Measurements from ENCODE around the gene BTF3.
A peak's percentile ranks its signal among the peaks of the same experiment; 100 is the strongest.
"Not testable (repeated sequence)": the region's sequence is repeated elsewhere in the genome, so short reads cannot be mapped to it uniquely, and the experiment has no call there.

The BTF3 gene

DNA sequence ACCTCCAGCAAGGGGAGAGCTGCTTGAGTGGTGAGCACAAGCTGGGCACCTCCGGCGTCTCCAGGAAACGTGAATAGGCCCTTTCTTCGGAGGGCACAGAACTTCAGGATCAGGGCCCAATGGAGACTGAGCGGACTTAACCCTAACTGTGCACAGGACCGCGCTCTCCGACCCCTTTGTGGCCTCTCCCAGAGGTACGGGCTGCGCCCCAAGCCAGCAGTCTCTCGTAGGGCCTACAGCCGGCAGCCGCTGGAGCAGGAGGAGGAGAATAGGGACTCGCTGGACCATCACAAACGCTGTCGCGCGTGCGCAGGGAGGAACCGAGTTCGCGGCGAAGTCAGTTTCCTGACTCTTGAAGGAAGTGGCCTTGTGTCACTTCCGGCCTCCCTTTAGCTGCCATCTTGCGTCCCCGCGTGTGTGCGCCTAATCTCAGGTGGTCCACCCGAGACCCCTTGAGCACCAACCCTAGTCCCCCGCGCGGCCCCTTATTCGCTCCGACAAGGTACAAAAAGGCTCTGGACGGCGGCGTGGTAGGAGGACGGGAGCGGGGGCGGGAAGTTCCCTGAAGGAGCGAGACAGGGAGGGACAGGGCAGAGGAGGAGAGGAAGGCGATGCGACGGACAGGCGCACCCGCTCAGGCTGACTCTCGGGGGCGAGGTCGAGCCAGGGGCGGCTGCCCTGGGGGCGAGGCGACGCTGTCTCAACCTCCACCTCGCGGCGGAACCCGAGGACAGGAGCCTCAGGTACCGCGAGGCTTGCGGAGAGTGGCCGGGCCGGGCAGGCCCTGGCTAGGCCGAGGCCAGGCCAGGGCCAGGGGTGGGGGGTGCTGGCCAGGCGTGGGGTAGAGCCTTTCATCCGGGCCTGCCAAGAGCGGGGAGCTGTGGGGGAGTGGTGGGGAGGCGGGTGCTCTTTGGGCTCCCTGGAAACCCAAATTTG, at the start of gene BTF3:
TSS of gene BTF3 (plus strand) at position 386 of the 936 bp plus-strand sequence. CDS start at position 612, 226 bp downstream.
- FAIRE-seq (no peak), DNase-seq (ENCODE audit: low spot score) (peak; percentile 80)

DNA sequence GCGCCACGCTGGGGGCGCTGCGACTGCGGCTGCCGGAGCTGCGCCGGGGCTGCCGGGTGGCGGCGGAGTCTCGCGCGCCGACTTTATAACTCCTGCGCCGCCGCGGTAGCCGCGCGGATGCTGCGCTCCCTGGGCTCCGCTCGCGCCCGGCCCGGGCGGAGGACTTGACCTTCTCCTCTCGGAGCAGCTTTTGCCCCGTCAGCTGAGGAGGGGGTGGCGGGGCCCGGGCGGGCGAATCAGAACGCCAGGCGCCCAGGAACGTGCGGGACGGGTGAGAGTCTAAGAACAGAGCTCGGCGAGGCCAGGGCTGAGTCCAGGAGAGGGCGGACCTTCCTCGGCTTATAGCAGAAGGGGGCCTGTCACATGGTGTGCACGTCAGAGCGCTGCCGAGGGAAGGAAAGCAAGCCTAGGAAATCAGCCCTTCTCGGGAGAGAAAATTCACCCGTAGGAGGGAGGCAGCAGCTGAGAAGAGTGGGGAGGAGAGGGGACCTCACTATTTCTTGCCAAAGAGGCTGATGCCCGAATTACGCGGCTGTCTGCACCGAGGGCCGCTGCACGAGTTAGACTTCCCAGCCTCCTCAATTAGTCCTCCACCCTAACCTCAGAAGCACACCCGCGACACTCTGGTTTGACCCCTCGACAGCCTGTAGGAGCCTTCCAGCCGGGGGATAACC, 49.6 kb upstream of the BTF3 start, which contains the start of gene FOXD1:
TSS of gene FOXD1 (minus strand) at position 315 of the 674 bp plus-strand sequence. CDS start 415 bp downstream, outside the sequence.
- DNase-seq (ENCODE audit: low spot score) (peak; percentile 84), FAIRE-seq (peak; percentile 31)

- FAIRE-seq (no peak), DNase-seq (ENCODE audit: low spot score) (no peak)
Observed at GRCh38 chr5:73450137-73450536, 48.1 kb upstream of the BTF3 start.

DNA sequence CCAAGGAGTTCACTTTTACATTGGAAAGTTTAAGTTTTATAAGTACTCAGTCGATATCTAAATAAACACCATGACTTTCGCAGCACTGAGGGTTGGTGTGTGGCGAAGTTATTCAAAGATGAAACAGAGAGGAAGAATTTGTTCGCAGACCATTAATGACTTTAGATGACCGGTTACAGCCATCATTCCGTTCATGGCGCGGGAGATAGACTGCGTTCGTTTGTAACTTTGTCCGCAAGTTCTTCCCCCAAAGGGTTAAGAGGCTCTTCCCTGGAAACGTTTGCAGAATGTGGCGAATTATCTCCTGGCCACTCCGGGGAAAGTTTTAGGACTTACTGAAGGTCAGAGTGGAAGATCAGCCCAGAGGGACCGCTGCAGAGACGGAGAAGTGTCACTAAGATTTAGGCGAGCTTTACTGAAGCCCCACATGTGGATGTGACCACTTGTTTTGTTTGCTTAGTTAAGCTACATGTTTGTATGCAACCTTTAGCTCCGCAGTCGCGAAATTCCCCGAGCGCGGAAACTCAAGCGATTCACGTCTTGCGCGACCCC, 47.5 kb upstream of the BTF3 start:
- no peak for FAIRE-seq
- no peak for DNase-seq (ENCODE audit: low spot score)

- DNase-seq (ENCODE audit: low spot score): no peak
- no peak for FAIRE-seq
Observed at GRCh38 chr5:73451224-73452130, 46.8 kb upstream of the BTF3 start.

GRCh38 chr5:73452215-73452614, 46.0 kb upstream of the BTF3 start:
- no peak for FAIRE-seq
- no peak for DNase-seq (ENCODE audit: low spot score)

DNA sequence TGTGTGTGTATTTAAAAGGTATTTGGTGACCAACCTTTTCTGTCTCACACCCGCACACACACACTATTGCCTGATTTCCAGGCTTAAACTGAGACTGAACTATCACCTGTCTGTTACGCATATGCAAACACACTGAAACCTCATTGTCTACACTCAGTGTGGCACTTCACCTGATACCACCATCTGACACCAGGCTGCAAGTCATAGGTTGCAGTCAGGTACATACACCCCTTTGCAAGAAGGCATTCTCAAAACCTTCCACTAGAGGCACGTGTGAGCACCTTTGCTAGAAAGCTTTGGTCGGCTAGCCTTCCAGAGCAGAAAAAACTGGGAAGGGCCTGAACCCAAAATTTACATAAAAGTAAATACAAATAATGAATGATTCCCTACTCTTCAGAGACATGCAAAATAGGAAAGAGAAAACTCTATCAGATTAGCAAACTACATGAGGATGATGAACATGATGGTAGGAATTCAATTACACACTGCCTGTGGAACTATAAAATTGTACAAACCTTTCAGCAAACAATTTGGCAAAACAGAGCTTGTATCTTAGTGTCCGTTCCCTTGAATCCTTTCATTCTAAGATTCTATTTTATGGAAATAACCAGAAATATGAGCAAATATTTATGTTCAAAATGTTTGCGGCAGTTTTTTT, 43.7 kb upstream of the BTF3 start:
- DNase-seq (ENCODE audit: low spot score) (peak; percentile 23), FAIRE-seq (no peak)

- DNase-seq (ENCODE audit: low spot score); FAIRE-seq: not testable (repeated sequence)
Observed at GRCh38 chr5:73456462-73456861, 41.8 kb upstream of the BTF3 start.

GRCh38 chr5:73459366-73459765, 38.9 kb upstream of the BTF3 start:
- DNase-seq (ENCODE audit: low spot score): no peak
- no peak for FAIRE-seq

GRCh38 chr5:73460133-73460532, 38.1 kb upstream of the BTF3 start:
- FAIRE-seq (no peak), DNase-seq (ENCODE audit: low spot score) (no peak)

- DNase-seq (ENCODE audit: low spot score) (no peak), FAIRE-seq (no peak)
Observed at GRCh38 chr5:73464016-73464745, 34.1 kb upstream of the BTF3 start.

- FAIRE-seq: not testable (repeated sequence)
Observed at GRCh38 chr5:73468638-73469037, 29.6 kb upstream of the BTF3 start.

GRCh38 chr5:73469878-73470277, 28.4 kb upstream of the BTF3 start:
- no peak for DNase-seq (ENCODE audit: low spot score)
- FAIRE-seq: no peak

More at GRCh38 chr5:73468638-73469037, 29.6 kb upstream of the BTF3 start:
- DNase-seq (ENCODE audit: low spot score): not testable (repeated sequence)

GRCh38 chr5:73471654-73472053, 26.6 kb upstream of the BTF3 start:
- DNase-seq (ENCODE audit: low spot score): no peak
- FAIRE-seq: no peak

DNA sequence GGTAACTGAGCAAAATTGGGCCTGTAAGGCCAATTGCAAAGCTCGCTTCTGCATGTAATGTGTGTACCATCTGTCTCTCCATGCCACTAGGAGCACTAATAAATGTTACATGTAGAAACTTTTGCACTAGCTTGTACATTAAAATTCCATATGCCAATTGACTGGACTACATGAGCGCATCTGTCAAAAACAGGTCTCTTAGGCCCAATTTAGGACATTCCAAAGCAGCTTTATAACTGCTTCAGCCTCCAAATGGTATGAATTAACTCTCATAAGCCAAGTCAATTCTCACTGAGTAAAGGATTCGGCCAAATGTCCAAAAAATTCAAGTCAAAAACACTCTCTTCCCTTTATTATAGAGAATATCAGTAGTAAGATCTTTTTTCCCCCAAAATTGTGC, 26.1 kb upstream of the BTF3 start:
- DNase-seq (ENCODE audit: low spot score): no peak
- FAIRE-seq: no peak

DNA sequence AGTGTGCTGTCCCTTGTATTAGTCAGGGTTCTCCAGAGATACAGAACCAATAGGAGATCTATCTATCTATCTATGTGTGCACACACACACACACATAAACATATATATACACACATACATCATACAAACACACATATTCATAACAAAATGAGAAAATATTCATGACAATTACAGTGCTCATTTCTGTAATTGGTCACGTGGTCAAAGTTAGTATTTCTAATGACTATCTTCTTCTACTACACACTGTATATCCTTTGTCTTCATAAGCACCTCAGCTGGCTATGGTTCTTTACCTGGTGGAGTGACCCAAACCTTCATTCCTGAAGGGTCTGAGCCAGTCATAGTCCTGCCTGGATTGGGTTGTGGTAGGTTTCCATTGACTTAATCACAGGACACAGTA, 17.7 kb upstream of the BTF3 start:
- DNase-seq (ENCODE audit: low spot score) (no peak), FAIRE-seq (no peak)

GRCh38 chr5:73482383-73483136, 15.7 kb upstream of the BTF3 start:
- DNase-seq (ENCODE audit: low spot score) (no peak), FAIRE-seq (no peak)

DNA sequence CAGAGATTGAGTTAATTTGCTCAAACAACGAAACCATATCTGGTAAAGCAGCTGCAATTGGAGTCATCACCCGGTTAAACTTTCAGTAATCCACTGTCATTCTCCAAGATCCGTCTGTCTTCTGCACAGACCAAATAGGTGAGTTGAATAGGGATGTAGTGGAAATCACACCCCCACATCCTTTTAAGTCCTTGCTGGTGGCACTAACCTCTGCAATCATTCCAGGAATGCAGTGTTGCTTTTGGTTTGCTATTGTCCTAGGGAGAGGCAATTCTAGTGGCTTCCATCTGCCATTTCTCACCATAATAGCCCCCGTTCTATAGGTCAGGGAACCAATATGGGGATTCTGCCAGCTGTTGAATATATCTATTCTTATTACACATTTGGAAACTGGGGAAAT, 14.6 kb upstream of the BTF3 start:
- DNase-seq (ENCODE audit: low spot score): no peak
- no peak for FAIRE-seq

DNA sequence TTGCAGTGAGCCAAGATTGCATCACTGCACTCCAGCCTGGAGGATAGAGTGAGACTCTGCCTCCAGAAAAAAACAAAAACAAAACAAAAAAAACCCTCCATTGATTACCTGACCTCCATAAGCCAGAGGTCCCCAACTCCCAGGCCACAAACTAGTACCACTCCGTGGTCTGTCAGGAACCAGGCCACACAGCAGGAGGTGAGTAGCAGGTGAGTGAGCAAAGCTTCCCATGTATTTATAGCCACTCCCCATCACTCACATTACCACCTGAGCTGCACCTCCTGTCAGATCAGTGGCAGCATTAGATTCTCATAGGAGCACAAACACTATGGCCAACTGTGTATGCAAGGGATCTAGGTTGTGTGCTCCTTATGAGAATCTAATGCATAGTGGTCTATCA, 13.7 kb upstream of the BTF3 start:
- FAIRE-seq (no peak), DNase-seq (ENCODE audit: low spot score) (no peak)
